Keratinocyte (primary cell): Measurements from ENCODE around the gene SMC1B. TPM values are rescaled to one million over a fixed set of nuclear protein-coding genes. Genes with fewer than 3 reads are reported as not detected.

ENCODE experiments used
- DNase-seq: peaks from one replicate; pipeline ENCODE4 v3.0.0-alpha.2; 2011; ENCODE audit warnings: low read depth, missing footprints, low spot score
- FAIRE-seq: peaks from 2 replicates; lab custom pipeline; 2011; peaks lifted over from hg19 to GRCh38; lab: Jason Lieb, UNC
- H2AFZ ChIP-seq: 2 replicates; pipeline ENCODE4 v1.6.0; 2012; ENCODE audit warnings: low read length, control low read depth, inconsistent platforms; ENCODE audit not compliant: control insufficient read depth
- H3K27ac ChIP-seq: 2 replicates; pipeline ENCODE4 v1.5.1; 2011; ENCODE audit warnings: low read length; ENCODE audit not compliant: control insufficient read depth, insufficient read depth
- H3K27me3 ChIP-seq: 3 replicates; pipeline ENCODE4 v1.6.0; 2011; ENCODE audit warnings: low read length; ENCODE audit not compliant: control insufficient read depth, insufficient read depth; ENCODE audit errors: extremely low read depth
- H3K36me3 ChIP-seq, 2 experiments: 2 replicates in 1 of 2; 3 replicates in 1 of 2; pipeline ENCODE4 v1.5.1; 2011; ENCODE audit warnings: low read length in 2 of 2, mild to moderate bottlenecking in 1 of 2; ENCODE audit not compliant: control insufficient read depth in 2 of 2, insufficient read depth in 2 of 2; ENCODE audit errors: extremely low read depth in 1 of 2
- H3K4me1 ChIP-seq: 3 replicates; pipeline ENCODE4 v1.5.1; 2011; ENCODE audit warnings: low read length; ENCODE audit not compliant: control insufficient read depth, insufficient read depth; ENCODE audit errors: extremely low read depth
- H3K4me2 ChIP-seq: 3 replicates; pipeline ENCODE4 v1.6.0; 2011; ENCODE audit warnings: low read depth, low read length; ENCODE audit not compliant: control insufficient read depth, insufficient read depth; ENCODE audit errors: extremely low read depth
- H3K4me3 ChIP-seq, 3 experiments: fragments of 200-600 bp in 1 of 3; sonication (generic) in 1 of 3; 2 replicates in 2 of 3; 3 replicates in 1 of 3; pipeline ENCODE4 v1.5.1; 2011 to 2016; ENCODE audit warnings: low read length in 3 of 3, mild to moderate bottlenecking in 3 of 3, control low read depth in 2 of 3, inconsistent platforms in 1 of 3, low read depth in 1 of 3, mixed read lengths in 1 of 3, mixed run types in 1 of 3, moderate library complexity in 1 of 3; ENCODE audit not compliant: control insufficient read depth in 2 of 3, insufficient read depth in 2 of 3; ENCODE audit errors: extremely low read depth in 1 of 3
- H3K79me2 ChIP-seq: 2 replicates; pipeline ENCODE4 v1.6.0; 2012; ENCODE audit warnings: low read length; ENCODE audit not compliant: control insufficient read depth, insufficient read depth
- H3K9ac ChIP-seq: 3 replicates; pipeline ENCODE4 v1.6.0; 2011; ENCODE audit warnings: low read length; ENCODE audit not compliant: control insufficient read depth, insufficient read depth; ENCODE audit errors: extremely low read depth
- H3K9me1 ChIP-seq: 3 replicates; pipeline ENCODE4 v1.6.0; 2011; ENCODE audit warnings: low read length; ENCODE audit not compliant: control insufficient read depth, insufficient read depth; ENCODE audit errors: extremely low read depth
- H3K9me3 ChIP-seq: 2 replicates; pipeline ENCODE4 v1.5.1; 2012; ENCODE audit warnings: low read depth, low read length; ENCODE audit not compliant: control insufficient read depth
- H4K20me1 ChIP-seq: 3 replicates; pipeline ENCODE4 v1.6.0; 2011; ENCODE audit warnings: low read length; ENCODE audit not compliant: control insufficient read depth, insufficient read depth; ENCODE audit errors: extremely low read depth
- EZH2 ChIP-seq: IDR thresholded peaks from one replicate; pipeline ENCODE4 v1.6.1; 2012; ENCODE audit warnings: inconsistent platforms, mild to moderate bottlenecking, low read length, moderate library complexity
- dilution Hi-C: fragments of 300-500 bp; cut with MboI; formaldehyde crosslinking; loops from one replicate; pipeline ENCODE4 v1.7.0; 2020; ENCODE audit warnings: low sequenced_read_pairs; ENCODE audit not compliant: extremely low pct_ligation_motif_present
- polyA plus RNA-seq, 5 experiments: library from polyadenylated mRNA; depleted of rRNA in 3 of 5; stranded (reverse) in 3 of 5; stranded (forward) in 1 of 5; unstranded in 1 of 5; fragments of >200 nt; gene quantifications; 1 replicate in 1 of 5; 2 replicates in 3 of 5; 3 replicates in 1 of 5; pipeline versions ENCODE4 v1.2.1 to v1.2.3, GENCODE V29; 2011 to 2012; ENCODE audit warnings: missing spikeins in 2 of 5, low read depth in 1 of 5, low replicate concordance in 1 of 5
- TF ChIP-seq, protein P1 (sequence below), 3 experiments: IDR thresholded peaks in 1 of 3; conservative IDR thresholded peaks in 1 of 3; optimal IDR thresholded peaks in 1 of 3; 2 replicates in 2 of 3; 3 replicates in 1 of 3; pipeline versions ENCODE3 to v1.5.1; 2011; ENCODE audit warnings: low read length in 3 of 3, mild to moderate bottlenecking in 3 of 3, moderate library complexity in 2 of 3, control low read depth in 1 of 3, inconsistent platforms in 1 of 3; ENCODE audit not compliant: insufficient read depth in 2 of 3; ENCODE audit errors: extremely low read depth in 1 of 3

Gene SMC1B
- polyA plus RNA-seq, 1 donor (not counting 4 experiments of a cell fraction or from before 2014, with no cell fraction given), result not detected

GRCh38 chr22:45322873-45323525 is 90.4 kb downstream of the SMC1B start:
- no peak overlapping the region for H2AFZ ChIP-seq
- peaks cover 6% of the 10 kb centered on the region for H3K9me1 ChIP-seq
- H3K4me3 ChIP-seq, result no peak overlapping the region
- FAIRE-seq (no peak), DNase-seq (no peak)
- TF ChIP-seq, protein P1, sequence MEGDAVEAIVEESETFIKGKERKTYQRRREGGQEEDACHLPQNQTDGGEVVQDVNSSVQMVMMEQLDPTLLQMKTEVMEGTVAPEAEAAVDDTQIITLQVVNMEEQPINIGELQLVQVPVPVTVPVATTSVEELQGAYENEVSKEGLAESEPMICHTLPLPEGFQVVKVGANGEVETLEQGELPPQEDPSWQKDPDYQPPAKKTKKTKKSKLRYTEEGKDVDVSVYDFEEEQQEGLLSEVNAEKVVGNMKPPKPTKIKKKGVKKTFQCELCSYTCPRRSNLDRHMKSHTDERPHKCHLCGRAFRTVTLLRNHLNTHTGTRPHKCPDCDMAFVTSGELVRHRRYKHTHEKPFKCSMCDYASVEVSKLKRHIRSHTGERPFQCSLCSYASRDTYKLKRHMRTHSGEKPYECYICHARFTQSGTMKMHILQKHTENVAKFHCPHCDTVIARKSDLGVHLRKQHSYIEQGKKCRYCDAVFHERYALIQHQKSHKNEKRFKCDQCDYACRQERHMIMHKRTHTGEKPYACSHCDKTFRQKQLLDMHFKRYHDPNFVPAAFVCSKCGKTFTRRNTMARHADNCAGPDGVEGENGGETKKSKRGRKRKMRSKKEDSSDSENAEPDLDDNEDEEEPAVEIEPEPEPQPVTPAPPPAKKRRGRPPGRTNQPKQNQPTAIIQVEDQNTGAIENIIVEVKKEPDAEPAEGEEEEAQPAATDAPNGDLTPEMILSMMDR (optimal IDR thresholded peaks at IDR 0.05 in 1 of 3, IDR thresholded peaks at IDR 0.05 in 1 of 3, conservative IDR thresholded peaks at IDR 0.05 in 1 of 3; ENCODE audit: extremely low read depth in 1 of 3, insufficient read depth in 2 of 3, low read length in 3 of 3), result no peak
- no peak for TF ChIP-seq EZH2
- no peaks in the 10 kb centered on the region for H4K20me1 ChIP-seq
- H3K9ac ChIP-seq, result no peak overlapping the region
- peaks cover 41% of the 10 kb centered on the region for H3K79me2 ChIP-seq
- dilution Hi-C loops, result no loop called here
- H3K27ac ChIP-seq, result no peak overlapping the region
- H3K4me1 ChIP-seq, result peaks cover 16% of the 10 kb centered on the region
- H3K27me3 ChIP-seq, result no peaks in the 10 kb centered on the region
- H3K36me3 ChIP-seq, result peaks cover 13 to 28% of the 10 kb centered on the region in 2 experiments
- H3K9me3 ChIP-seq, result no peaks in the 10 kb centered on the region
- H3K4me2 ChIP-seq, result no peak overlapping the region

DNA sequence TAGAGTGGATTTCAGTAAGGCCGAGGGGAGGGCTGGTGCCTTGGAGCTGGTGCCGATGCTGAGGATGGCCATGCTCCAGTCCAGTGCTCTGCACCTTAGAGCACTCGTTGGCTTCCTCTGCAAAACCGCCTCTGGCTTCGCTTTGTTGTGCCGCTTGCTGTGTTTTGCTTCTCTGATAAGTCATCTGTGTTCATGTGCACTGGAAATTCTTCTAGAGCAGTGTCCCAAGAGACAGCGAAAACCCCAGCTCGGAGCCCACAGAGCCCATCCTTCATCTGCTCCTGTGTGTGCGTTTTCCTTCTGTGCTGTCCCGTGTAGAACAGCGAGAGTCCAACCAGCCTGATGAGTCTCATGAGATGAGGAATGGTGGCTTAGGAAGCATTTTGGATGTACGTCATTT is 91.6 kb downstream of the SMC1B start:
- Histone ChIP-seq H3K27ac (no peak overlapping the region), H3K9me1 (peaks cover 8% of the 10 kb centered on the region), H2AFZ (no peak overlapping the region), H3K4me1 (peaks cover 26% of the 10 kb centered on the region), H3K79me2 (peaks cover 44% of the 10 kb centered on the region), H3K4me3 (no peak overlapping the region), H4K20me1 (no peaks in the 10 kb centered on the region), H3K4me2 (no peak overlapping the region), H3K27me3 (no peaks in the 10 kb centered on the region), H3K36me3 (peaks cover 10 to 20% of the 10 kb centered on the region in 2 experiments), H3K9me3 (no peaks in the 10 kb centered on the region), H3K9ac (no peak overlapping the region)
- FAIRE-seq, result no peak
- no peak for DNase-seq
- TF ChIP-seq, protein P1 (optimal IDR thresholded peaks at IDR 0.05 in 1 of 3, IDR thresholded peaks at IDR 0.05 in 1 of 3, conservative IDR thresholded peaks at IDR 0.05 in 1 of 3; ENCODE audit: extremely low read depth in 1 of 3, insufficient read depth in 2 of 3, low read length in 3 of 3), result no peak
- TF ChIP-seq EZH2, result no peak
- dilution Hi-C loops, result no loop called here
